HL-60 (cell line): ENCODE results near the gene AQP1.

Experiments
- DNase-seq, 2 experiments: peaks; one replicate each; pipeline ENCODE4 v3.0.0-alpha.2; 2010 to 2020; ENCODE audit warnings: low read depth in 1 of 2, low spot score in 1 of 2
- H3K27ac ChIP-seq: fragments of 250-450 bp; sonication (Bioruptor Pico); replicated peaks from 2 replicates; pipeline ENCODE4 v1.5.1; 2020; ENCODE audit warnings: mild to moderate bottlenecking, moderate library complexity
- H3K27me3 ChIP-seq: fragments of 250-450 bp; sonication (Bioruptor Pico); 2 replicates; pipeline ENCODE4 v1.5.1; 2021; ENCODE audit warnings: mild to moderate bottlenecking, moderate library complexity; ENCODE audit not compliant: insufficient read depth, poor library complexity, severe bottlenecking
- H3K4me3 ChIP-seq: replicated peaks from 2 replicates; pipeline ENCODE4 v1.5.1; 2011; ENCODE audit warnings: mild to moderate bottlenecking, control low read depth, low read length; ENCODE audit not compliant: insufficient read depth
- CTCF ChIP-seq: IDR thresholded peaks from one replicate; pipeline ENCODE4 v1.5.1; 2011; ENCODE audit warnings: low read length, control low read depth, inconsistent platforms; ENCODE audit not compliant: insufficient read depth
- GABPA ChIP-seq: IDR thresholded peaks from 2 replicates; pipeline ENCODE4 v1.6.1; 2012; ENCODE audit warnings: low read depth
- POLR2AphosphoS5 ChIP-seq: IDR thresholded peaks from 2 replicates; pipeline ENCODE4 v1.6.1; 2012; ENCODE audit warnings: low read depth
- REST ChIP-seq: IDR thresholded peaks from 2 replicates; pipeline ENCODE4 v1.6.1; 2012; ENCODE audit warnings: low read depth; ENCODE audit not compliant: insufficient replicate concordance
- SPI1 ChIP-seq: IDR thresholded peaks from 2 replicates; pipeline ENCODE4 v1.6.1; 2012; ENCODE audit warnings: low read depth, mild to moderate bottlenecking, borderline replicate concordance

AQP1 gene

GRCh38 chr7:30927040-30927439 lies 15.4 kb downstream of the AQP1 start:
- Histone ChIP-seq H3K4me3 (no peak overlapping the region), H3K27ac (no peak overlapping the region), H3K27me3 (no peaks in the 10 kb centered on the region)
- TF ChIP-seq GABPA (no peak), POLR2AphosphoS5 (no peak), SPI1 (no peak), REST (no peak), CTCF (no peak)
- no peak for DNase-seq

- no peak overlapping the region for H3K27ac ChIP-seq
- no peak overlapping the region for H3K4me3 ChIP-seq
- no peak for TF ChIP-seq REST
- no peak for TF ChIP-seq POLR2AphosphoS5
- no peak for TF ChIP-seq SPI1
- no peak for TF ChIP-seq CTCF
- no peak for TF ChIP-seq GABPA
- no peak for DNase-seq
- H3K27me3 ChIP-seq = no peaks in the 10 kb centered on the region
These were observed 15.9 kb downstream of the AQP1 start for GRCh38 chr7:30927559-30927958.

DNA sequence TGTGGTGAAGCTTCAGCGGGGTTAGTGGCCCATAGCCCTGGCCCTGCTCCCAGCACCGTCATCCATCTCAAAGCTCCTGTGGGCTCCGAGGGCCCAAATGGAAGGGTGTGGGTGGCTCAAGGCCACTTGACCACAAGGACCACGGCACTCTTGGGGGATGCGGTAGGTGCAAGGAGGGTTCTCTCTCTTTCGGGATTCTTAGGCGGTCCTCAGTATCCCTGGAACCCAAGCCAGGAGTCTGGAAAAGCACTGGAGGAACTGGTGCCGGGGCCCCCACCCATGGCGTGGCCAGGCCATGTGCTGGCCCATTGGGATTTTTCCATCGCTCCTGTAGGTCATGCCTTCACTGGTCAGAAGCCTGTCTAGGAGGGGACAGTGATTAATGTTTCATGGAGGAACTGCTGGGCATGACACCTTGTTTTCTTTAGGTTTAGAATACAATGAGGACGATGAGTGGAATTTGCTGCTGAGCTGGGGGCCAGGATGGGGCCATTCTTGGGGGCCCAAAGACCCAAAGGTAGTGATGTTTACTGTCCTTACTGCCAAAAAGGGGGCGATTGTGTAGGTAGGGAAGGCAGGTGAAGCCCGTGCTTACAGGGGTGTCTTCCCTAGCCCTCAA lies 16.7 kb downstream of the AQP1 start:
- H3K4me3 ChIP-seq = no peak overlapping the region
- H3K27ac ChIP-seq = no peak overlapping the region
- no peak for DNase-seq
- TF ChIP-seq SPI1 (no peak), CTCF (no peak), GABPA (no peak), REST (no peak), POLR2AphosphoS5 (no peak)
- no peaks in the 10 kb centered on the region for H3K27me3 ChIP-seq
